ENCODE measurements around the gene SEMA5A. TPM values are rescaled to one million over a fixed set of nuclear protein-coding genes. Genes with fewer than 3 reads are reported as not detected.

The SEMA5A gene
- polyA plus RNA-seq, 1 donor from 2014 or later = 3.2 TPM

GRCh38 chr5:9452181-9452580, 93.7 kb downstream of the SEMA5A start:
- TF ChIP-seq MXI1 (conservative IDR thresholded peaks at IDR 0.05; ENCODE audit: poor library complexity, severe bottlenecking) (no peak), POLR2AphosphoS5 (IDR thresholded peaks at IDR 0.05) (no peak), REST (IDR thresholded peaks at IDR 0.05; ENCODE audit: borderline replicate concordance) (no peak), RAD21 (conservative IDR thresholded peaks at IDR 0.05) (no peak), EP300 (conservative IDR thresholded peaks at IDR 0.05; ENCODE audit: poor library complexity, severe bottlenecking) (no peak), SMC3 (conservative IDR thresholded peaks at IDR 0.05; ENCODE audit: poor library complexity) (no peak), TAF1 (IDR thresholded peaks at IDR 0.05; ENCODE audit: low read depth) (no peak), EZH2 (IDR thresholded peaks at IDR 0.05; ENCODE audit: borderline replicate concordance, insufficient read depth, low read length, poor library complexity, severe bottlenecking) (no peak)
- TF ChIP-seq, protein P1, sequence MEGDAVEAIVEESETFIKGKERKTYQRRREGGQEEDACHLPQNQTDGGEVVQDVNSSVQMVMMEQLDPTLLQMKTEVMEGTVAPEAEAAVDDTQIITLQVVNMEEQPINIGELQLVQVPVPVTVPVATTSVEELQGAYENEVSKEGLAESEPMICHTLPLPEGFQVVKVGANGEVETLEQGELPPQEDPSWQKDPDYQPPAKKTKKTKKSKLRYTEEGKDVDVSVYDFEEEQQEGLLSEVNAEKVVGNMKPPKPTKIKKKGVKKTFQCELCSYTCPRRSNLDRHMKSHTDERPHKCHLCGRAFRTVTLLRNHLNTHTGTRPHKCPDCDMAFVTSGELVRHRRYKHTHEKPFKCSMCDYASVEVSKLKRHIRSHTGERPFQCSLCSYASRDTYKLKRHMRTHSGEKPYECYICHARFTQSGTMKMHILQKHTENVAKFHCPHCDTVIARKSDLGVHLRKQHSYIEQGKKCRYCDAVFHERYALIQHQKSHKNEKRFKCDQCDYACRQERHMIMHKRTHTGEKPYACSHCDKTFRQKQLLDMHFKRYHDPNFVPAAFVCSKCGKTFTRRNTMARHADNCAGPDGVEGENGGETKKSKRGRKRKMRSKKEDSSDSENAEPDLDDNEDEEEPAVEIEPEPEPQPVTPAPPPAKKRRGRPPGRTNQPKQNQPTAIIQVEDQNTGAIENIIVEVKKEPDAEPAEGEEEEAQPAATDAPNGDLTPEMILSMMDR (IDR thresholded peaks at IDR 0.05; ENCODE audit: poor library complexity, severe bottlenecking) = no peak
- Histone ChIP-seq H4K20me1 (ENCODE audit: insufficient read depth) (no peaks in the 10 kb centered on the region), H2AFZ (ENCODE audit: low read depth, low read length) (no peak overlapping the region), H3K9me2 (ENCODE audit: insufficient read depth, low read length) (no peaks in the 10 kb centered on the region), H3K9ac (ENCODE audit: low read length) (no peak overlapping the region), H3K4me2 (ENCODE audit: low read length) (no peak overlapping the region), H3K27me3 (ENCODE audit: insufficient read depth, low read depth, low read length) (no peaks in the 10 kb centered on the region), H3K36me3 (ENCODE audit: insufficient read depth, low read length) (no peaks in the 10 kb centered on the region), H3K9me3 (ENCODE audit: low read length) (peaks cover 6% of the 10 kb centered on the region), H3K4me3 (ENCODE audit: low read length) (no peak overlapping the region), H3K79me2 (replicated peaks; ENCODE audit: insufficient read depth, low read length) (no peaks in the 10 kb centered on the region), H3K27ac (ENCODE audit: low read length) (no peak overlapping the region), H3F3A (ENCODE audit: insufficient read depth, low read length, poor library complexity, severe bottlenecking) (no peaks in the 10 kb centered on the region)

- Histone ChIP-seq H3F3A (ENCODE audit: insufficient read depth, low read length, poor library complexity, severe bottlenecking) (no peaks in the 10 kb centered on the region), H2AFZ (ENCODE audit: low read depth, low read length) (no peak overlapping the region), H3K36me3 (ENCODE audit: insufficient read depth, low read length) (no peaks in the 10 kb centered on the region), H3K27ac (ENCODE audit: low read length) (no peak overlapping the region), H4K20me1 (ENCODE audit: insufficient read depth) (no peaks in the 10 kb centered on the region), H3K27me3 (ENCODE audit: insufficient read depth, low read depth, low read length) (no peaks in the 10 kb centered on the region), H3K9me2 (ENCODE audit: insufficient read depth, low read length) (no peaks in the 10 kb centered on the region), H3K4me2 (ENCODE audit: low read length) (no peak overlapping the region), H3K79me2 (replicated peaks; ENCODE audit: insufficient read depth, low read length) (no peaks in the 10 kb centered on the region), H3K9ac (ENCODE audit: low read length) (no peak overlapping the region), H3K4me3 (ENCODE audit: low read length) (no peak overlapping the region), H3K9me3 (ENCODE audit: low read length) (peaks cover 6% of the 10 kb centered on the region)
- TF ChIP-seq EZH2 (IDR thresholded peaks at IDR 0.05; ENCODE audit: borderline replicate concordance, insufficient read depth, low read length, poor library complexity, severe bottlenecking) = no peak
Measured at GRCh38 chr5:9451037-9451436, 94.8 kb downstream of the SEMA5A start.

- Histone ChIP-seq H3K79me2 (replicated peaks; ENCODE audit: insufficient read depth, low read length) (no peaks in the 10 kb centered on the region), H3K4me3 (ENCODE audit: low read length) (no peak overlapping the region), H3K9me2 (ENCODE audit: insufficient read depth, low read length) (no peaks in the 10 kb centered on the region), H3K9me3 (ENCODE audit: low read length) (no peaks in the 10 kb centered on the region), H3K36me3 (ENCODE audit: insufficient read depth, low read length) (no peaks in the 10 kb centered on the region), H4K20me1 (ENCODE audit: insufficient read depth) (no peaks in the 10 kb centered on the region), H3K4me2 (ENCODE audit: low read length) (no peak overlapping the region), H2AFZ (ENCODE audit: low read depth, low read length) (no peak overlapping the region), H3K27me3 (ENCODE audit: insufficient read depth, low read depth, low read length) (no peaks in the 10 kb centered on the region), H3K27ac (ENCODE audit: low read length) (no peak overlapping the region), H3K9ac (ENCODE audit: low read length) (no peak overlapping the region), H3F3A (ENCODE audit: insufficient read depth, low read length, poor library complexity, severe bottlenecking) (no peaks in the 10 kb centered on the region)
- TF ChIP-seq RAD21 (conservative IDR thresholded peaks at IDR 0.05) = no peak
- no peak for TF ChIP-seq TAF1 (IDR thresholded peaks at IDR 0.05; ENCODE audit: low read depth)
- no peak for TF ChIP-seq REST (IDR thresholded peaks at IDR 0.05; ENCODE audit: borderline replicate concordance)
Measured at GRCh38 chr5:9447691-9448090, 98.2 kb downstream of the SEMA5A start.
